ENCODE measurements around the gene C12orf43. TPM values are rescaled to one million over a fixed set of nuclear protein-coding genes. Genes with fewer than 3 reads are reported as not detected.

The C12orf43 gene
- total RNA-seq, 4 donors from 2014 or later, result 7.0 to 32.2 (median 18.0) TPM

DNA sequence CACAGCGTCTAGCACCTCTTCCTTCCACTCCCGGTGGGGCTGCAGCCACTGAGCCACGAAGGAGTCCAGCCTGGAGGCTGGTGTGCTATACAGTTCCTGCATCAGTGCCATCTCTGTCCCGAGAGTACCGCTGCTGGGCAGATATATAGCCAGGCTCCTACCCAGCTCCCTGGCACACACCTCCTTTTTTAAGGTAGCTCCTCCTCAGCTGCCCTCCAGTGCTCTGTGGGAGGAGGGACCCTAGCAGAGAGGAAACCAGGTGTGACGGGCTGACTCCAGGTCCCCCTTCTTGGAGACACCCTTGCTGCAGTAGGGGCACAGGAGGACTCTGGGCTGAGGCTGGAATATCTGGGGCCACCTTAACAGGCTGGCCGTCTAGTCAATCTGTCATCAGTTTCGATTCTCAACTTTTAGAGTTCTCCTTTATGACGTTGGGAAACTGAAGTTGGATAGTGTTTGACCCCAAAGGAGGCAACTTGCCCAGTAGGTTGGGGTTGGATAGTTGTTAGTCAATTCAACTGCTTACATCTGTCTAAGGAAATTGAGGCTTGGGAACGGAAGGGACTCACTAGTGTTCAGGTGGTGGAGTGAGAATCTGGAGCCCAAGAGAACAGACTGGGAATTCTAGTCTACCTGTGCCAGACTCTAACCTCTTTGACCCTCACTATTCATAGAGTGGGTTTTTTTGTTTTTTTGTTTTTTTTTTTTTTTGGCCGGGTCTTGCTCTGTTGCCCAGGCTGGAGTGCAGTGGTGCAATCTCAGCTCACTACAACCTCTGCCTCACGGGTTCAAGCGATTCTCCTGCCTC is 22.8 kb upstream of the C12orf43 start, which contains the start of gene OASL:
OASL (minus strand) TSS at position 386 of the 808 bp plus-strand sequence; CDS start at position 111, 275 bp downstream.
- in situ Hi-C loops (cut with MboI; ENCODE audit: low pct_ligation_motif_present in 1 of 4, low pct_unique_long_range_greater_than_20kb in 1 of 4, low sequenced_read_pairs in 3 of 4) (no loop called here), intact Hi-C loops (cut with DNase I; ENCODE audit: low total_unique reads) (no loop called here)
- Histone ChIP-seq H3K4me3 (peak within 1 kb of the TSS; percentile 29 to 45 (median 40)), H3K9me3 (no peaks in the 10 kb centered on the region), H3K36me3 (no peaks in the 10 kb centered on the region), H3K27ac (peak within 1 kb of the TSS; percentile 38 to 77 (median 62)), H3K4me1 (peaks cover 0 to 15% (median 5%) of the 10 kb centered on the region in 4 donors), H3K27me3 (no peaks in the 10 kb centered on the region)
- DNase-seq, result peak; percentile 77
- TF ChIP-seq POLR2AphosphoS5 (IDR thresholded peaks at IDR 0.05) (peak; percentile 35 to 86 (median 77)), POLR2A (IDR thresholded peaks at IDR 0.05) (peak; percentile 72), EP300 (IDR thresholded peaks at IDR 0.05; ENCODE audit: low read depth) (no peak)
- WGBS, 2 donors (ENCODE audit: low coverage in 1 of 2), result 0 to 22% methylated on average over 1 to 11 of the region's 13 CpGs

DNA sequence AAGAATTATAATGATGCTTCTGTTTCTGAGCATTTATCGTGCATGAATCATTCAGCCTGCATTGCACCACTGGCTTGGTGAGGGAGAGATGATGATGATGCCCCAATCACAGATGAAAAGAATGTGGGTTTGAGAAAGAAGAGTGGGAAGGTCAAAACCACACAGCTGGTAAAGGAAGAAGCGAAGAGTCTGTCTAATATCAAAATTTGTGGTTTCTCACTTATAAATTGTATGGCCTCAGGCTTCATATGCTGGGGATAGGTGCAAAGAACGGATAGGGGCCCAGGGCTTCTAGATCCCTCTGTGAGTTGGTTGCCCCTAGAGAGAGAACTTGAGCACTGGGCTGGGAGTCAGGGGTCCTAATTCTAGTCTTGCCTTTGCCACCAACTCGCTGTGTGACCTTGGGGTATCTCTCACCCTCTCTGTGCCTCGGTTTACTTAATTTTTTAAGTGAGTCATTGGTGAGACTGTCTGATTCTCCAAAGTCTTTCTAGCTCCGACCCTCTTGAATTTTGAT is 20.6 kb upstream of the C12orf43 start:
- intact Hi-C loops (cut with DNase I; ENCODE audit: low total_unique reads) (no loop called here), in situ Hi-C loops (cut with MboI; ENCODE audit: low pct_ligation_motif_present in 1 of 4, low pct_unique_long_range_greater_than_20kb in 1 of 4, low sequenced_read_pairs in 3 of 4) (no loop called here)
- no peaks in the 10 kb centered on the region for H3K9me3 ChIP-seq
- no peak overlapping the region for H3K4me3 ChIP-seq
- no peak for DNase-seq
- H3K36me3 ChIP-seq, result no peaks in the 10 kb centered on the region
- H3K27me3 ChIP-seq, result no peaks in the 10 kb centered on the region
- peaks cover 0 to 19% (median 5%) of the 10 kb centered on the region in 4 donors for H3K4me1 ChIP-seq
- H3K27ac ChIP-seq, result no peak overlapping the region
- TF ChIP-seq EP300 (IDR thresholded peaks at IDR 0.05; ENCODE audit: low read depth), result no peak
- TF ChIP-seq, protein P1, sequence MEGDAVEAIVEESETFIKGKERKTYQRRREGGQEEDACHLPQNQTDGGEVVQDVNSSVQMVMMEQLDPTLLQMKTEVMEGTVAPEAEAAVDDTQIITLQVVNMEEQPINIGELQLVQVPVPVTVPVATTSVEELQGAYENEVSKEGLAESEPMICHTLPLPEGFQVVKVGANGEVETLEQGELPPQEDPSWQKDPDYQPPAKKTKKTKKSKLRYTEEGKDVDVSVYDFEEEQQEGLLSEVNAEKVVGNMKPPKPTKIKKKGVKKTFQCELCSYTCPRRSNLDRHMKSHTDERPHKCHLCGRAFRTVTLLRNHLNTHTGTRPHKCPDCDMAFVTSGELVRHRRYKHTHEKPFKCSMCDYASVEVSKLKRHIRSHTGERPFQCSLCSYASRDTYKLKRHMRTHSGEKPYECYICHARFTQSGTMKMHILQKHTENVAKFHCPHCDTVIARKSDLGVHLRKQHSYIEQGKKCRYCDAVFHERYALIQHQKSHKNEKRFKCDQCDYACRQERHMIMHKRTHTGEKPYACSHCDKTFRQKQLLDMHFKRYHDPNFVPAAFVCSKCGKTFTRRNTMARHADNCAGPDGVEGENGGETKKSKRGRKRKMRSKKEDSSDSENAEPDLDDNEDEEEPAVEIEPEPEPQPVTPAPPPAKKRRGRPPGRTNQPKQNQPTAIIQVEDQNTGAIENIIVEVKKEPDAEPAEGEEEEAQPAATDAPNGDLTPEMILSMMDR (IDR thresholded peaks at IDR 0.05), result no peak
- TF ChIP-seq POLR2AphosphoS5 (IDR thresholded peaks at IDR 0.05), result no peak
- TF ChIP-seq POLR2A (IDR thresholded peaks at IDR 0.05), result no peak
- WGBS, 2 donors (ENCODE audit: low coverage in 1 of 2), result 81 to 85% methylated on average over 6 of the region's 6 CpGs

DNA sequence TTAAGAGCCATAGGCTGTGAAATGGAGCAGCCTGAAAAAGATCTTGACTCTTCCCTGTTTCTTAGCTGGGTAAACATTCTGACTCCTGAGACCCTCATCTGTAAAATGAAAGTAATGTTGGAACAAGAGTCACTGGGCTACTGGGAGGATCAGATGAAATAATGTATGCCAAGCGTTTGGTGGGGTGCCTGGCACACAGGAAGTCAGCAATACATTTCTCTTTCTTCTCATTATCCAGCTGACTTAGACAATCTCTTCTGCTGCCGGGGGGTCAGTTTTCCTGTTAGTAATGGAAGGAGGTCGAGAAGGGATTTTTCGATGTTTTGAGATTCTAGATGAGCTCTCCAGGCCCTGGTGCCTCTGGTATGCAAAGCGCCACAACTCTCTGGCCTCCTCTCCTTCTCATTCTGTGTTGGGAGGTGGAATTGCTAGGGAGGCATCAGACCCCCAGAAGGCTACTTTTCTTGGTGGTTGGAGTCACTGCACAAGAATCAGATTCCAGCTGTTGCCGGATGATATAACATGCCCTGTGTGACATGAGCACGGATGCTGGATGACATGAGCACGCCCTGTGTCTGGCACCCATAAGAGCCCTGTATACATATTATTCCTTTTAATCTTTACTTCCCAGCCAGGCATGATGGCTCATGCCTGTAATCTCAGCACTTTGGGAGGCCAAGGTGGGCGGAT is 18.5 kb upstream of the C12orf43 start:
- 89 to 93% methylated on average over 5 to 9 of the region's 9 CpGs for WGBS, 2 donors (ENCODE audit: low coverage in 1 of 2)
- H3K27ac ChIP-seq, result peak overlapping the region in 3 of 4 donors; percentile 39 to 53 (median 46)

DNA sequence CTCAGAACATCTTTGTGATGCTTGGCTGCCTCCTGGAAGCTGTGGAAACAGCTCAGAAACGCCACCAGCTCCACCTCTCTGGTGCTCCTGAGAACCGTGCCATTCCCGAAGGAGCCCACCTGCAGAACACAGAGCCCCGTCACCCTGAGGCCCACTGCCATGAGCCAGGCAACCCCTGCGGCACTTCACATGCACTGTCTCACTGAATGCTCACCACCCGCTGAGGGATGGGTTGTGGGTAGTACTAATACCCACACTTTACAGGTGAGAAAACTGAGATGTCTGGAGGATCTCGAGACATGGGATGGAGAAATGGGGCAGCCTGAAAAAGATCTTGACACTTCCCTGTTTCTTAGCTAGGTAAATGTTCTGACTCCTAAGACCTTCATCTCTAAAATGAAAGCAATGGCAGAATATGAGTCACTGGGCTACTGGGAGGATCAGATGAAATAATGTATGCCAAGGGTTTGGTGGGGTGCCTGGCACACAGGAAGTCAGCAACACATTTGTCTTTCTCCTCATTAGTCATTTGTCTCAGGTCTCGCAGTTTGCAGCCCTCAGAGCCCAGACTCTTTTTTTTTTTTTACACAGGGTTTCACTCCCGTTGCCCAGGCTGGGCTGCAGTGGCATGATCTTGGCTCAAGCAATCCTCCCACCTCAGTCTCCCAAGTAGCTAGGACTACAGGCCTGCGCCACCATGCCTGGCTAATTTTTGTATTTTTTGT is 17.5 kb upstream of the C12orf43 start:
- 74% methylated on average over 10 of the region's 10 CpGs; no CpG with 5 or more reads in 1 of the 2 donors for WGBS, 2 donors (ENCODE audit: low coverage in 1 of 2)
- TF ChIP-seq, protein P1 (IDR thresholded peaks at IDR 0.05), result no peak
- TF ChIP-seq EP300 (IDR thresholded peaks at IDR 0.05; ENCODE audit: low read depth), result no peak
- no peak for TF ChIP-seq POLR2A (IDR thresholded peaks at IDR 0.05)
- peak in 1 of 3 donors; percentile 11 for TF ChIP-seq POLR2AphosphoS5 (IDR thresholded peaks at IDR 0.05)
- intact Hi-C loops (cut with DNase I; ENCODE audit: low total_unique reads), result no loop called here
- Histone ChIP-seq H3K36me3 (no peaks in the 10 kb centered on the region), H3K9me3 (no peaks in the 10 kb centered on the region), H3K27ac (peak overlapping the region in 3 of 4 donors; percentile 39 to 53 (median 46)), H3K27me3 (no peaks in the 10 kb centered on the region), H3K4me1 (peaks cover 0 to 19% (median 5%) of the 10 kb centered on the region in 4 donors), H3K4me3 (no peak overlapping the region)
- DNase-seq, result no peak
- in situ Hi-C loops (cut with MboI; ENCODE audit: low pct_ligation_motif_present in 1 of 4, low pct_unique_long_range_greater_than_20kb in 1 of 4, low sequenced_read_pairs in 3 of 4), result no loop called here

More for the DNA sequence above, 18.5 kb upstream of the C12orf43 start:
- no peak for TF ChIP-seq EP300 (IDR thresholded peaks at IDR 0.05; ENCODE audit: low read depth)
- TF ChIP-seq, protein P1 (IDR thresholded peaks at IDR 0.05), result no peak
- no peak for TF ChIP-seq POLR2AphosphoS5 (IDR thresholded peaks at IDR 0.05)
- no peak for TF ChIP-seq POLR2A (IDR thresholded peaks at IDR 0.05)
- Histone ChIP-seq H3K4me3 (no peak overlapping the region), H3K4me1 (peaks cover 0 to 19% (median 5%) of the 10 kb centered on the region in 4 donors), H3K9me3 (no peaks in the 10 kb centered on the region), H3K36me3 (no peaks in the 10 kb centered on the region), H3K27me3 (no peaks in the 10 kb centered on the region)
- intact Hi-C loops (cut with DNase I; ENCODE audit: low total_unique reads) (no loop called here), in situ Hi-C loops (cut with MboI; ENCODE audit: low pct_ligation_motif_present in 1 of 4, low pct_unique_long_range_greater_than_20kb in 1 of 4, low sequenced_read_pairs in 3 of 4) (no loop called here)
- DNase-seq, result no peak
